Gastroesophageal sphincter (tissue), 3 donors: ENCODE results near the gene STRN4.

ENCODE experiments used
- EP300 ChIP-seq: sonication (generic); formaldehyde crosslinking; IDR thresholded peaks from one replicate; pipeline ENCODE4 v1.6.1; 2017; ENCODE audit warnings: antibody characterized with exemption, mild to moderate bottlenecking
- POLR2A ChIP-seq, 2 donors: fragments of 450-650 bp; IDR thresholded peaks; one replicate each; pipeline ENCODE4 v1.6.1; 2017; ENCODE audit warnings: antibody characterized with exemption in 2 of 2, mild to moderate bottlenecking in 2 of 2, moderate library complexity in 1 of 2
- POLR2AphosphoS5 ChIP-seq: sonication (generic); formaldehyde crosslinking; IDR thresholded peaks from one replicate; pipeline ENCODE4 v1.6.1; 2017; ENCODE audit warnings: antibody characterized with exemption
- TF ChIP-seq, protein P1 (sequence below), 4 experiments: fragments of 200-600 bp in 2 of 4; fragments of 450-650 bp in 2 of 4; sonication (generic) in 1 of 4; IDR thresholded peaks; one replicate each; pipeline ENCODE4 v1.5.1; 2017 to 2019; ENCODE audit warnings: antibody characterized with exemption in 4 of 4, mild to moderate bottlenecking in 2 of 4, moderate library complexity in 2 of 4

DNA sequence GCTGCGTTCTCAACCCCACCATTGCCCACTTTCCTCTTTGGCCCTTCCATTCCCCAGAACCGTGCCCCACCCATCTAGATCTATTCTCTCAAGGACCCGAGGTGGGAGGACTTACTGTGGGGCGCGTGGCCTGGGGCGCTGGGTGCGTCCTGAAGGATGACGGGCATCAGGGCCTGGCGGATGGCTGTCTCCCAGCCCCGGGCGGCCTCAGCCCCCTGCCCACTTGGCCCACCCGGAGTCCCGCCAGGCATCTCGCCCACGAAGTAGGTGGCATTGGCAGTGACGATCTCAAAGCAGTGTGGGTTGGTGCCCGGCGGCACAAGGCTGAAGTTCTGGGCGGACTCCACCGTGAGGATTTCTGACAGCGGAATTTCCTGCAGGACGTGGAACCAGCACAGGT is 52.5 kb downstream of the STRN4 start:
- TF ChIP-seq, protein P1, sequence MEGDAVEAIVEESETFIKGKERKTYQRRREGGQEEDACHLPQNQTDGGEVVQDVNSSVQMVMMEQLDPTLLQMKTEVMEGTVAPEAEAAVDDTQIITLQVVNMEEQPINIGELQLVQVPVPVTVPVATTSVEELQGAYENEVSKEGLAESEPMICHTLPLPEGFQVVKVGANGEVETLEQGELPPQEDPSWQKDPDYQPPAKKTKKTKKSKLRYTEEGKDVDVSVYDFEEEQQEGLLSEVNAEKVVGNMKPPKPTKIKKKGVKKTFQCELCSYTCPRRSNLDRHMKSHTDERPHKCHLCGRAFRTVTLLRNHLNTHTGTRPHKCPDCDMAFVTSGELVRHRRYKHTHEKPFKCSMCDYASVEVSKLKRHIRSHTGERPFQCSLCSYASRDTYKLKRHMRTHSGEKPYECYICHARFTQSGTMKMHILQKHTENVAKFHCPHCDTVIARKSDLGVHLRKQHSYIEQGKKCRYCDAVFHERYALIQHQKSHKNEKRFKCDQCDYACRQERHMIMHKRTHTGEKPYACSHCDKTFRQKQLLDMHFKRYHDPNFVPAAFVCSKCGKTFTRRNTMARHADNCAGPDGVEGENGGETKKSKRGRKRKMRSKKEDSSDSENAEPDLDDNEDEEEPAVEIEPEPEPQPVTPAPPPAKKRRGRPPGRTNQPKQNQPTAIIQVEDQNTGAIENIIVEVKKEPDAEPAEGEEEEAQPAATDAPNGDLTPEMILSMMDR (IDR thresholded peaks at IDR 0.05), result no peak
- TF ChIP-seq POLR2A (IDR thresholded peaks at IDR 0.05), result no peak
- no peak for TF ChIP-seq POLR2AphosphoS5
- no peak for TF ChIP-seq EP300
